SK-N-SH treated with all-trans-retinoic acid at 6 μM for 48 hours (cell line): Measurements from ENCODE around the gene BZW2.

Experiments
- ATAC-seq: fragments of 200-7000 bp; cut with Tn5 transposase; 3 replicates; pipeline ENCODE4 v1.9.1; 2020; ENCODE audit warnings: mild to moderate bottlenecking, moderate library complexity
- ARNTL ChIP-seq: fragments of 450-650 bp; formaldehyde crosslinking; IDR thresholded peaks from 2 replicates; pipeline ENCODE4 v1.5.0; 2020; ENCODE audit warnings: low read depth, mild to moderate bottlenecking, moderate library complexity, borderline replicate concordance
- CSDC2 ChIP-seq: fragments of 250-450 bp; sonication (Bioruptor Pico); IDR thresholded peaks from 2 replicates; pipeline ENCODE4 v1.5.0; 2020; ENCODE audit warnings: mild to moderate bottlenecking, moderate library complexity
- ESRRG ChIP-seq: fragments of 250-450 bp; sonication (Bioruptor Pico); IDR thresholded peaks from 2 replicates; pipeline ENCODE4 v1.6.1; 2021; ENCODE audit warnings: mild to moderate bottlenecking
- GLIS3 ChIP-seq: fragments of 250-450 bp; sonication (Bioruptor Pico); IDR thresholded peaks from 2 replicates; pipeline ENCODE4 v1.5.0; 2020; ENCODE audit warnings: mild to moderate bottlenecking, moderate library complexity
- ISL1 ChIP-seq: fragments of 250-450 bp; sonication (Bioruptor Pico); IDR thresholded peaks from 2 replicates; pipeline ENCODE4 v2.1.2; 2022; ENCODE audit warnings: mild to moderate bottlenecking, moderate library complexity
- PPARA ChIP-seq: fragments of 250-450 bp; sonication (Bioruptor Pico); IDR thresholded peaks from 2 replicates; pipeline ENCODE4 v1.5.0; 2020; ENCODE audit warnings: mild to moderate bottlenecking, borderline replicate concordance
- RARB ChIP-seq: fragments of 250-450 bp; sonication (Bioruptor Pico); IDR thresholded peaks from 2 replicates; pipeline ENCODE4 v1.8.0; 2021; ENCODE audit warnings: mild to moderate bottlenecking, moderate library complexity
- SNAI2 ChIP-seq: fragments of 250-450 bp; sonication (Bioruptor Pico); IDR thresholded peaks from 2 replicates; pipeline ENCODE4 v1.5.0; 2020; ENCODE audit warnings: mild to moderate bottlenecking, moderate library complexity
- TCF4 ChIP-seq: fragments of 250-450 bp; sonication (Bioruptor Pico); IDR thresholded peaks from 2 replicates; pipeline ENCODE4 v1.8.0; 2021; ENCODE audit warnings: mild to moderate bottlenecking, moderate library complexity, borderline replicate concordance
- ZC3H10 ChIP-seq: fragments of 250-450 bp; sonication (Bioruptor Pico); IDR thresholded peaks from 2 replicates; pipeline ENCODE4 v1.5.1; 2021; ENCODE audit warnings: mild to moderate bottlenecking, moderate library complexity
- ZFP3 ChIP-seq: fragments of 250-450 bp; sonication (Bioruptor Pico); IDR thresholded peaks from 2 replicates; pipeline ENCODE4 v1.5.0; 2020; ENCODE audit warnings: mild to moderate bottlenecking, moderate library complexity
- ZFP30 ChIP-seq: fragments of 450-650 bp; formaldehyde crosslinking; IDR thresholded peaks from 2 replicates; pipeline ENCODE4 v1.5.0; 2022; ENCODE audit warnings: mild to moderate bottlenecking, moderate library complexity
- ZNF565 ChIP-seq: fragments of 450-650 bp; formaldehyde crosslinking; conservative IDR thresholded peaks from 2 replicates; pipeline ENCODE4 v1.5.0; 2020; ENCODE audit warnings: low read depth, mild to moderate bottlenecking, moderate library complexity
- ZNF70 ChIP-seq: fragments of 450-650 bp; formaldehyde crosslinking; IDR thresholded peaks from 2 replicates; pipeline ENCODE4 v1.5.0; 2020; ENCODE audit warnings: mild to moderate bottlenecking, moderate library complexity
- ZNF8 ChIP-seq: fragments of 450-650 bp; formaldehyde crosslinking; IDR thresholded peaks from 2 replicates; pipeline ENCODE4 v1.5.0; 2020; ENCODE audit warnings: mild to moderate bottlenecking, moderate library complexity
- TF ChIP-seq, protein P1 (sequence below): fragments of 250-450 bp; sonication (Bioruptor Pico); IDR thresholded peaks from 2 replicates; pipeline ENCODE4 v1.8.0; 2021; ENCODE audit warnings: low read depth, mild to moderate bottlenecking, moderate library complexity, borderline replicate concordance
- TF ChIP-seq, protein P2 (sequence below): fragments of 250-450 bp; sonication (Bioruptor Pico); IDR thresholded peaks from 2 replicates; pipeline ENCODE4 v1.5.1; 2020; ENCODE audit warnings: low read depth, mild to moderate bottlenecking, moderate library complexity
- TF ChIP-seq, protein P3 (sequence below): fragments of 250-450 bp; sonication (Bioruptor Pico); IDR thresholded peaks from 2 replicates; pipeline ENCODE4 v1.8.0; 2020; ENCODE audit warnings: mild to moderate bottlenecking, moderate library complexity, borderline replicate concordance
- TF ChIP-seq, protein P4 (sequence below): fragments of 250-450 bp; sonication (Bioruptor Pico); IDR thresholded peaks from 2 replicates; pipeline ENCODE4 v1.5.0; 2020; ENCODE audit warnings: mild to moderate bottlenecking, moderate library complexity
- TF ChIP-seq, protein P5 (sequence below): fragments of 250-450 bp; sonication (Bioruptor Pico); IDR thresholded peaks from 2 replicates; pipeline ENCODE4 v1.5.1; 2021; ENCODE audit warnings: mild to moderate bottlenecking, moderate library complexity

The BZW2 gene

DNA sequence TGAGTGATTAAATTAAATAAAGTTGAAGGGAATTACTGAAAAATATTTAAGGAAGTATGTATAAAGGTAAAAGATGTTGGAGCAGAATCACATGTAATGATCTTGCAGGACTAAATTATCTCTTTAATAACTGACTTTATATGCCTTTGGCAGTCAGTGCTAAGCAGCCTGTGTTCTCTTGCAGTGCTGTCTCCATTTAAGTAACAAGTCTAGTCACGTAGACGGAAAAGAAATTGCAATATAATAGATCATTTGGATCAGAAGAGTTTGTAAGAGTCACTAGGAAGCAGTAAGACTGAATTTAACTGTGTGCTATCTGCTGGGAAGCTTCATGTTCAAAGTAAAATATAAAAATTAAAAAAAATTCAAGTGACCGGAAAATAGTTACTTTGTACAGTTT, 21.4 kb downstream of the BZW2 start:
- ATAC-seq: peak; percentile 6; the same call in 1 of the 3 replicates
- no peak for TF ChIP-seq ZNF8 (CRISPR knock-in tag)
- no peak for TF ChIP-seq ZFP3 (CRISPR knock-in tag)
- no peak for TF ChIP-seq SNAI2 (CRISPR knock-in tag)
- no peak for TF ChIP-seq ARNTL (CRISPR knock-in tag)
- no peak for TF ChIP-seq ISL1 (CRISPR knock-in tag)
- no peak for TF ChIP-seq GLIS3
- TF ChIP-seq, protein P1, sequence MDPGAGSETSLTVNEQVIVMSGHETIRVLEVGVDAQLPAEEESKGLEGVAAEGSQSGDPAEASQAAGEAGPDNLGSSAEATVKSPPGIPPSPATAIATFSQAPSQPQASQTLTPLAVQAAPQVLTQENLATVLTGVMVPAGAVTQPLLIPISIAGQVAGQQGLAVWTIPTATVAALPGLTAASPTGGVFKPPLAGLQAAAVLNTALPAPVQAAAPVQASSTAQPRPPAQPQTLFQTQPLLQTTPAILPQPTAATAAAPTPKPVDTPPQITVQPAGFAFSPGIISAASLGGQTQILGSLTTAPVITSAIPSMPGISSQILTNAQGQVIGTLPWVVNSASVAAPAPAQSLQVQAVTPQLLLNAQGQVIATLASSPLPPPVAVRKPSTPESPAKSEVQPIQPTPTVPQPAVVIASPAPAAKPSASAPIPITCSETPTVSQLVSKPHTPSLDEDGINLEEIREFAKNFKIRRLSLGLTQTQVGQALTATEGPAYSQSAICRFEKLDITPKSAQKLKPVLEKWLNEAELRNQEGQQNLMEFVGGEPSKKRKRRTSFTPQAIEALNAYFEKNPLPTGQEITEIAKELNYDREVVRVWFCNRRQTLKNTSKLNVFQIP: no peak
- TF ChIP-seq, protein P2, sequence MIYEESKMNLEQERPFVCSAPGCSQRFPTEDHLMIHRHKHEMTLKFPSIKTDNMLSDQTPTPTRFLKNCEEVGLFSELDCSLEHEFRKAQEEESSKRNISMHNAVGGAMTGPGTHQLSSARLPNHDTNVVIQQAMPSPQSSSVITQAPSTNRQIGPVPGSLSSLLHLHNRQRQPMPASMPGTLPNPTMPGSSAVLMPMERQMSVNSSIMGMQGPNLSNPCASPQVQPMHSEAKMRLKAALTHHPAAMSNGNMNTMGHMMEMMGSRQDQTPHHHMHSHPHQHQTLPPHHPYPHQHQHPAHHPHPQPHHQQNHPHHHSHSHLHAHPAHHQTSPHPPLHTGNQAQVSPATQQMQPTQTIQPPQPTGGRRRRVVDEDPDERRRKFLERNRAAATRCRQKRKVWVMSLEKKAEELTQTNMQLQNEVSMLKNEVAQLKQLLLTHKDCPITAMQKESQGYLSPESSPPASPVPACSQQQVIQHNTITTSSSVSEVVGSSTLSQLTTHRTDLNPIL (CRISPR knock-in tag): no peak
- TF ChIP-seq TCF4 (CRISPR knock-in tag): no peak
- no peak for TF ChIP-seq ZNF70 (CRISPR knock-in tag)
- TF ChIP-seq ZNF565: no peak
- no peak for TF ChIP-seq CSDC2
- no peak for TF ChIP-seq ZFP30

DNA sequence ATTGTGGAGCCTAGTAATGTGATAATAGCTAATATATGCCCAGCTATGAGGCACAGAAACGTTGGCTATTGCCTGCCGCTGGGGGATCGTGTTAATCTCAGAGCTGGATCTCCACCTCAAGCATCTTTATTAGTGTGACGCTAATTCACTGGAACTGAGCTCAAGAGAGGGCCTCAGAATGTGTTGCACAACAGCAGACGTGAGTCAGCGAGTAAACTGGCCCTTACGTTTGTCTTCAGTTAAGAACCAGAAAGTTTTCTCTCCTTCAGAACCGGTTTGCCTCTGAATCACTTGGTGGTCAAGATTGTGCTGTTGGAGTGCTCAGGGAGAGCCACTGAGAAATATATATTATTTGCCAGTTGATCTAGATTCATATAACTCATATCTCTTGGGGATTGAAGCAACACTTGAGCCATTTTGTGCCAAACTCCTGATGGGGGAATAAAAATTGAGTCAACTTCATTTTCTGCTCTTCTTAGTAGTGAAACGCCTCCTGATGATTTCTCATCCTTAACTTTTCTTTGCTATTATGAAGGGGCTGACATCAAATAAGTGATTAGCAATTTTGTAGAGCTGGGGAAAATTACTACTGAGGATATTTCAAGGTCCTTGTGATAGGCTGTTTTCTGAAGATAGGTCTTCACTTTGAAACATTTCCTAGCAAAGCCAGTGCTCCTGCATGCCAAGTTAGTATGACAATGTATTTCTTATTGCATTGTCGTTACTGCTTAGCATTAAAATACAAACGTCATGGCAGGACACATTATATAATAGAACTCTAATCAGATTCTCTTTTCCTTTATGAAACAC, 22.3 kb downstream of the BZW2 start:
- TF ChIP-seq, protein P3, sequence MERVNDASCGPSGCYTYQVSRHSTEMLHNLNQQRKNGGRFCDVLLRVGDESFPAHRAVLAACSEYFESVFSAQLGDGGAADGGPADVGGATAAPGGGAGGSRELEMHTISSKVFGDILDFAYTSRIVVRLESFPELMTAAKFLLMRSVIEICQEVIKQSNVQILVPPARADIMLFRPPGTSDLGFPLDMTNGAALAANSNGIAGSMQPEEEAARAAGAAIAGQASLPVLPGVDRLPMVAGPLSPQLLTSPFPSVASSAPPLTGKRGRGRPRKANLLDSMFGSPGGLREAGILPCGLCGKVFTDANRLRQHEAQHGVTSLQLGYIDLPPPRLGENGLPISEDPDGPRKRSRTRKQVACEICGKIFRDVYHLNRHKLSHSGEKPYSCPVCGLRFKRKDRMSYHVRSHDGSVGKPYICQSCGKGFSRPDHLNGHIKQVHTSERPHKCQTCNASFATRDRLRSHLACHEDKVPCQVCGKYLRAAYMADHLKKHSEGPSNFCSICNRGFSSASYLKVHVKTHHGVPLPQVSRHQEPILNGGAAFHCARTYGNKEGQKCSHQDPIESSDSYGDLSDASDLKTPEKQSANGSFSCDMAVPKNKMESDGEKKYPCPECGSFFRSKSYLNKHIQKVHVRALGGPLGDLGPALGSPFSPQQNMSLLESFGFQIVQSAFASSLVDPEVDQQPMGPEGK (CRISPR knock-in tag): 0 out of 2 replicates have a peak, but pooled peaks have one; percentile 14
- TF ChIP-seq CSDC2 (peak; percentile 97), ZC3H10 (CRISPR knock-in tag) (peak; percentile 19; the same call in 1 of the 2 replicates), ZFP3 (CRISPR knock-in tag) (0 out of 2 replicates have a peak, but pooled peaks have one; percentile 62), RARB (CRISPR knock-in tag) (no peak), ARNTL (CRISPR knock-in tag) (peak; percentile 34; the same call in 1 of the 2 replicates), ZNF8 (CRISPR knock-in tag) (no peak), SNAI2 (CRISPR knock-in tag) (peak; percentile 82), ISL1 (CRISPR knock-in tag) (peak; percentile 83), GLIS3 (peak; percentile 64; the same call in 1 of the 2 replicates), PPARA (no peak)
- TF ChIP-seq, protein P4, sequence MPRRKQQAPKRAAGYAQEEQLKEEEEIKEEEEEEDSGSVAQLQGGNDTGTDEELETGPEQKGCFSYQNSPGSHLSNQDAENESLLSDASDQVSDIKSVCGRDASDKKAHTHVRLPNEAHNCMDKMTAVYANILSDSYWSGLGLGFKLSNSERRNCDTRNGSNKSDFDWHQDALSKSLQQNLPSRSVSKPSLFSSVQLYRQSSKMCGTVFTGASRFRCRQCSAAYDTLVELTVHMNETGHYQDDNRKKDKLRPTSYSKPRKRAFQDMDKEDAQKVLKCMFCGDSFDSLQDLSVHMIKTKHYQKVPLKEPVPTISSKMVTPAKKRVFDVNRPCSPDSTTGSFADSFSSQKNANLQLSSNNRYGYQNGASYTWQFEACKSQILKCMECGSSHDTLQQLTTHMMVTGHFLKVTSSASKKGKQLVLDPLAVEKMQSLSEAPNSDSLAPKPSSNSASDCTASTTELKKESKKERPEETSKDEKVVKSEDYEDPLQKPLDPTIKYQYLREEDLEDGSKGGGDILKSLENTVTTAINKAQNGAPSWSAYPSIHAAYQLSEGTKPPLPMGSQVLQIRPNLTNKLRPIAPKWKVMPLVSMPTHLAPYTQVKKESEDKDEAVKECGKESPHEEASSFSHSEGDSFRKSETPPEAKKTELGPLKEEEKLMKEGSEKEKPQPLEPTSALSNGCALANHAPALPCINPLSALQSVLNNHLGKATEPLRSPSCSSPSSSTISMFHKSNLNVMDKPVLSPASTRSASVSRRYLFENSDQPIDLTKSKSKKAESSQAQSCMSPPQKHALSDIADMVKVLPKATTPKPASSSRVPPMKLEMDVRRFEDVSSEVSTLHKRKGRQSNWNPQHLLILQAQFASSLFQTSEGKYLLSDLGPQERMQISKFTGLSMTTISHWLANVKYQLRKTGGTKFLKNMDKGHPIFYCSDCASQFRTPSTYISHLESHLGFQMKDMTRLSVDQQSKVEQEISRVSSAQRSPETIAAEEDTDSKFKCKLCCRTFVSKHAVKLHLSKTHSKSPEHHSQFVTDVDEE (CRISPR knock-in tag): peak; percentile 84; the same call in 1 of the 2 replicates
- TF ChIP-seq, protein P1: peak; percentile 70; the same call in 1 of the 2 replicates
- TF ChIP-seq, all 23 proteins: peak for 10
- peak; percentile 97 for ATAC-seq

DNA sequence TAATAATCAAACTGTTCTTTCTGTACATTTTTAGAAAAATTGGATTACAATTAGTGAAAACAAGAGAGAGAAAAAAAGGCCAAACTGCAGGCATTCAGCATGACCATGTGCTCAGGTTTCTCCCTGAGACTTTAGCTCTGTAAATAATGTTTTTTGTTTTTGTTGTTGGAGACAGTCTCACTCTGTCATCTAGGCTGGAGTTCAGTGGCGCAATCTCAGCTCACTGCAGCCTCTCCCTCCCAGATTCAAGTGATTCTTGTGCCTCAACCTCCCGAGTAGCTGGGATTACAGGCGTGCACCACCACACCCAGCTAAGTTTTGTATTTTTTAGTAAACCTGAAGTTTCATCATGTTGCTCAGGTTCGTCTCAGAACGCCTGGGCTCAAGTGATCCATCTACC, 23.0 kb downstream of the BZW2 start:
- TF ChIP-seq ISL1 (CRISPR knock-in tag): no peak
- TF ChIP-seq SNAI2 (CRISPR knock-in tag): no peak
- TF ChIP-seq ESRRG (CRISPR knock-in tag): no peak
- TF ChIP-seq, protein P5, sequence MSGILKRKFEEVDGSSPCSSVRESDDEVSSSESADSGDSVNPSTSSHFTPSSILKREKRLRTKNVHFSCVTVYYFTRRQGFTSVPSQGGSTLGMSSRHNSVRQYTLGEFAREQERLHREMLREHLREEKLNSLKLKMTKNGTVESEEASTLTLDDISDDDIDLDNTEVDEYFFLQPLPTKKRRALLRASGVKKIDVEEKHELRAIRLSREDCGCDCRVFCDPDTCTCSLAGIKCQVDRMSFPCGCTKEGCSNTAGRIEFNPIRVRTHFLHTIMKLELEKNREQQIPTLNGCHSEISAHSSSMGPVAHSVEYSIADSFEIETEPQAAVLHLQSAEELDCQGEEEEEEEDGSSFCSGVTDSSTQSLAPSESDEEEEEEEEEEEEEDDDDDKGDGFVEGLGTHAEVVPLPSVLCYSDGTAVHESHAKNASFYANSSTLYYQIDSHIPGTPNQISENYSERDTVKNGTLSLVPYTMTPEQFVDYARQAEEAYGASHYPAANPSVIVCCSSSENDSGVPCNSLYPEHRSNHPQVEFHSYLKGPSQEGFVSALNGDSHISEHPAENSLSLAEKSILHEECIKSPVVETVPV: no peak
- TF ChIP-seq, protein P3 (CRISPR knock-in tag): no peak
- ATAC-seq: 0 out of 3 replicates have a peak, but pooled peaks have one; percentile 11
